SH-SY5Y (cell line): ENCODE results near the gene ANO7.

Experiments
- GATA2 ChIP-seq: IDR thresholded peaks from 2 replicates; pipeline ENCODE4 v1.6.1; 2011; ENCODE audit warnings: mild to moderate bottlenecking, low read depth, low read length
- GATA3 ChIP-seq: IDR thresholded peaks from 2 replicates; pipeline ENCODE4 v1.6.1; 2011; ENCODE audit warnings: low read depth, mild to moderate bottlenecking, low read length, moderate library complexity

DNA sequence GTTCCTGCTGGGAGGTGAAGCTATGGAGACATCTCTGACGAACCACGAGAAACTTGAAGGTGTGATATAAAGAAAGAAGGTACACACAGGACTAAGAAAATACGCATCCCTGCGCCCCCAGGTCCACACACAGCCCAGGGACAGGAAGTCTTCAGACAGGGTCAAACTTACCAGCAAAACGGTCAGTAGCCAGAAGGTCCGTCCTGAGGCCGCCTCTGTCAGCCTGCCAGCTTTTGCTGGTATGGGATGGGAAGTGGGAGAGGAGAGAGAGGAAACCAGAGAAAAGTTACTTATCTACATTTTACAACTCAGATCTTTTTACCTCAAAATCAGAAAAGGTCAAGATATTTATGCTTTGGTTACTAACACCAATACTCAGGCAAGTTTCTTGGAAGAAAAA, 79.8 kb downstream of the ANO7 start:
- TF ChIP-seq GATA3 (no peak), GATA2 (no peak)
